ENCODE results near the gene MSS51. TPM values are rescaled to one million over a fixed set of nuclear protein-coding genes. Genes with fewer than 3 reads are reported as not detected.
A peak's percentile ranks its signal among the peaks of the same experiment; 100 is the strongest.
"Not testable (repeated sequence)": the region's sequence is repeated elsewhere in the genome, so short reads cannot be mapped to it uniquely, and the experiment has no call there.

Gene MSS51
- total RNA-seq, 1 experiment from 2014 or later, result 3.3 TPM

GRCh38 chr10:73399063-73399462 is 34.3 kb downstream of the MSS51 start:
- DNase-seq, result no peak
- H3K36me3 Mint-ChIP-seq (ENCODE audit: insufficient read depth, unreplicated experiment), result peaks cover 32% of the 10 kb centered on the region
- no TSS peak for BruUV-seq (replicated peaks)
- no peak for TF ChIP-seq CTCF (IDR thresholded peaks at IDR 0.05; ENCODE audit: unreplicated experiment)
- H3K27ac Mint-ChIP-seq (ENCODE audit: unreplicated experiment), result no peak overlapping the region
- intact Hi-C loops (cut with micrococcal nuclease; ENCODE audit: unreplicated experiment), result no loop called here
- CTCF ChIA-PET, result no interaction called here
- no peaks in the 10 kb centered on the region for H3K9me3 Mint-ChIP-seq (ENCODE audit: low read depth, unreplicated experiment)
- no peak overlapping the region for H3K4me3 Mint-ChIP-seq (ENCODE audit: low read depth, unreplicated experiment)
- H3K4me1 Mint-ChIP-seq (ENCODE audit: low read depth, unreplicated experiment), result no peaks in the 10 kb centered on the region
- H3K27me3 Mint-ChIP-seq (ENCODE audit: unreplicated experiment), result no peaks in the 10 kb centered on the region

GRCh38 chr10:73398024-73398423 is 35.3 kb downstream of the MSS51 start:
- intact Hi-C loops (cut with micrococcal nuclease; ENCODE audit: unreplicated experiment), result no loop called here
- H3K4me1 Mint-ChIP-seq (ENCODE audit: low read depth, unreplicated experiment), result no peaks in the 10 kb centered on the region
- H3K4me3 Mint-ChIP-seq (ENCODE audit: low read depth, unreplicated experiment), result no peak overlapping the region
- no peaks in the 10 kb centered on the region for H3K27me3 Mint-ChIP-seq (ENCODE audit: unreplicated experiment)
- TF ChIP-seq CTCF (IDR thresholded peaks at IDR 0.05; ENCODE audit: unreplicated experiment), result peak; percentile 44
- BruUV-seq (replicated peaks), result no TSS peak
- peak; percentile 44 for DNase-seq
- H3K27ac Mint-ChIP-seq (ENCODE audit: unreplicated experiment), result no peak overlapping the region
- no peaks in the 10 kb centered on the region for H3K9me3 Mint-ChIP-seq (ENCODE audit: low read depth, unreplicated experiment)
- H3K36me3 Mint-ChIP-seq (ENCODE audit: insufficient read depth, unreplicated experiment), result peaks cover 32% of the 10 kb centered on the region
- CTCF ChIA-PET, result interaction anchor here (0.8 kb wide), 1 partner anchor 15 kb away, joined by 3 read pairs; no protein-coding TSS in a partner anchor

- DNase-seq; BruUV-seq (replicated peaks); H3K9me3 Mint-ChIP-seq (ENCODE audit: low read depth, unreplicated experiment); CTCF ChIA-PET; H3K4me3 Mint-ChIP-seq (ENCODE audit: low read depth, unreplicated experiment); H3K27me3 Mint-ChIP-seq (ENCODE audit: unreplicated experiment); intact Hi-C loops (cut with micrococcal nuclease; ENCODE audit: unreplicated experiment); H3K4me1 Mint-ChIP-seq (ENCODE audit: low read depth, unreplicated experiment); H3K27ac Mint-ChIP-seq (ENCODE audit: unreplicated experiment): not testable (repeated sequence)
- H3K36me3 Mint-ChIP-seq (ENCODE audit: insufficient read depth, unreplicated experiment), result peaks cover 35% of the 10 kb centered on the region
Measured at GRCh38 chr10:73394325-73394724, 39.0 kb downstream of the MSS51 start.

GRCh38 chr10:73388228-73388627 is 45.1 kb downstream of the MSS51 start:
- no peak for TF ChIP-seq CTCF (IDR thresholded peaks at IDR 0.05; ENCODE audit: unreplicated experiment)
- no peaks in the 10 kb centered on the region for H3K4me1 Mint-ChIP-seq (ENCODE audit: low read depth, unreplicated experiment)
- no peak overlapping the region for H3K27ac Mint-ChIP-seq (ENCODE audit: unreplicated experiment)
- H3K9me3 Mint-ChIP-seq (ENCODE audit: low read depth, unreplicated experiment), result no peaks in the 10 kb centered on the region
- no peak overlapping the region for H3K4me3 Mint-ChIP-seq (ENCODE audit: low read depth, unreplicated experiment)
- no peaks in the 10 kb centered on the region for H3K27me3 Mint-ChIP-seq (ENCODE audit: unreplicated experiment)
- no peak for DNase-seq
- BruUV-seq (replicated peaks), result no TSS peak
- H3K36me3 Mint-ChIP-seq (ENCODE audit: insufficient read depth, unreplicated experiment), result peaks cover 68% of the 10 kb centered on the region
- CTCF ChIA-PET, result no interaction called here
- intact Hi-C loops (cut with micrococcal nuclease; ENCODE audit: unreplicated experiment), result no loop called here

GRCh38 chr10:73386583-73386982 is 46.8 kb downstream of the MSS51 start:
- Mint-ChIP-seq H3K27ac (ENCODE audit: unreplicated experiment) (no peak overlapping the region), H3K4me3 (ENCODE audit: low read depth, unreplicated experiment) (no peak overlapping the region), H3K4me1 (ENCODE audit: low read depth, unreplicated experiment) (no peaks in the 10 kb centered on the region), H3K36me3 (ENCODE audit: insufficient read depth, unreplicated experiment) (peaks cover 68% of the 10 kb centered on the region), H3K9me3 (ENCODE audit: low read depth, unreplicated experiment) (no peaks in the 10 kb centered on the region), H3K27me3 (ENCODE audit: unreplicated experiment) (no peaks in the 10 kb centered on the region)
- CTCF ChIA-PET, result interaction anchor here (0.7 kb wide), 1 partner anchor 75 kb away, joined by 3 read pairs; no protein-coding TSS in a partner anchor
- no peak for TF ChIP-seq CTCF (IDR thresholded peaks at IDR 0.05; ENCODE audit: unreplicated experiment)
- DNase-seq, result no peak
- intact Hi-C loops (cut with micrococcal nuclease; ENCODE audit: unreplicated experiment), result no loop called here
- no TSS peak for BruUV-seq (replicated peaks)

Measured in Calu3 (cell line).